ENCODE data around the gene CCDC158. TPM values are rescaled to one million over a fixed set of nuclear protein-coding genes. Genes with fewer than 3 reads are reported as not detected.

The CCDC158 gene
- total RNA-seq, 2 donors from 2014 or later, result 1.8 to 2.8 TPM

GRCh38 chr4:76374798-76375197 lies 46.1 kb downstream of the CCDC158 start:
- TF ChIP-seq, protein P1, sequence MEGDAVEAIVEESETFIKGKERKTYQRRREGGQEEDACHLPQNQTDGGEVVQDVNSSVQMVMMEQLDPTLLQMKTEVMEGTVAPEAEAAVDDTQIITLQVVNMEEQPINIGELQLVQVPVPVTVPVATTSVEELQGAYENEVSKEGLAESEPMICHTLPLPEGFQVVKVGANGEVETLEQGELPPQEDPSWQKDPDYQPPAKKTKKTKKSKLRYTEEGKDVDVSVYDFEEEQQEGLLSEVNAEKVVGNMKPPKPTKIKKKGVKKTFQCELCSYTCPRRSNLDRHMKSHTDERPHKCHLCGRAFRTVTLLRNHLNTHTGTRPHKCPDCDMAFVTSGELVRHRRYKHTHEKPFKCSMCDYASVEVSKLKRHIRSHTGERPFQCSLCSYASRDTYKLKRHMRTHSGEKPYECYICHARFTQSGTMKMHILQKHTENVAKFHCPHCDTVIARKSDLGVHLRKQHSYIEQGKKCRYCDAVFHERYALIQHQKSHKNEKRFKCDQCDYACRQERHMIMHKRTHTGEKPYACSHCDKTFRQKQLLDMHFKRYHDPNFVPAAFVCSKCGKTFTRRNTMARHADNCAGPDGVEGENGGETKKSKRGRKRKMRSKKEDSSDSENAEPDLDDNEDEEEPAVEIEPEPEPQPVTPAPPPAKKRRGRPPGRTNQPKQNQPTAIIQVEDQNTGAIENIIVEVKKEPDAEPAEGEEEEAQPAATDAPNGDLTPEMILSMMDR (IDR thresholded peaks at IDR 0.05), result no peak
- H3K27me3 ChIP-seq (replicated peaks; ENCODE audit: insufficient read depth), result no peaks in the 10 kb centered on the region
- ATAC-seq (ENCODE audit: insufficient number of reproducible peaks, low FRiP score, low read depth), result no peak
- no peak overlapping the region for H3K27ac ChIP-seq
- H3K4me3 ChIP-seq, result no peak overlapping the region
- no peaks in the 10 kb centered on the region for H3K9me3 ChIP-seq
- no peak for DNase-seq (ENCODE audit: low spot score)
- H3K4me1 ChIP-seq (ENCODE audit: control insufficient read depth in 1 of 2, low read depth in 2 of 2), result peaks cover 4 to 21% of the 10 kb centered on the region in 2 donors
- no peaks in the 10 kb centered on the region for H3K36me3 ChIP-seq

DNA sequence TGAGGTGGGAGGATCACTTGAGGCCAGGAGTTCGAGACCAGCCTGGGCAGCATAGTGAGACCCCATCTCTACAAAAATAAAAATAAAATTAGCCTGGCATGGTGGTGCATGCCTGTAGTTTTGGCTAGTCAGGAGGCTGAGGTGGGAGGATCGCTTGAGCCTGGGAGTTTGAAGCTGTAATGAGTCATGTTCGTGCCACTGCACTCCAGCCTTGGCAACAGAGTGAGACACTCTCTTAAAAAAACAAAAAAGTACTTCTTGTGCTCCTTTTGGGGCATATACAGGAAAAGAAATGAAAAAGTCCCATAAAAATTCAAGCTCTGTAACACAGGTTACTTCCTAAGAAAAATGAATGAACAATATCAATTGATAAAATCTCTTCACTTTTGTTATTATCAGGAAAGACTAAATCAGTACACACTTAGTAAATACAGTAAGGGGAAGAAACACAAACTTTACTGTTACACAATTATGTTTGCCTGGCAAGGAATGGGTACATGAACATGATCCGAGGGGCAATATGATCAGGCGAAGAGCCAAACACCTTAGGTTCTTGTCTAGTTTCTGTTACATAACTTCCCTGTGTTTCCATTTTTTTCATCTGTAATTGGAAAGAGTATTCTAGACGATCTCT lies 46.9 kb downstream of the CCDC158 start:
- H3K27me3 ChIP-seq (replicated peaks; ENCODE audit: insufficient read depth), result no peaks in the 10 kb centered on the region
- TF ChIP-seq, protein P1 (IDR thresholded peaks at IDR 0.05), result no peak
- ATAC-seq (ENCODE audit: insufficient number of reproducible peaks, low FRiP score, low read depth) (peak; percentile 83), DNase-seq (ENCODE audit: low spot score) (no peak)
- H3K9me3 ChIP-seq, result no peaks in the 10 kb centered on the region
- no peak overlapping the region for H3K4me3 ChIP-seq
- H3K4me1 ChIP-seq (ENCODE audit: control insufficient read depth in 1 of 2, low read depth in 2 of 2), result peaks cover 4 to 21% of the 10 kb centered on the region in 2 donors
- no peaks in the 10 kb centered on the region for H3K36me3 ChIP-seq
- H3K27ac ChIP-seq, result no peak overlapping the region

DNA sequence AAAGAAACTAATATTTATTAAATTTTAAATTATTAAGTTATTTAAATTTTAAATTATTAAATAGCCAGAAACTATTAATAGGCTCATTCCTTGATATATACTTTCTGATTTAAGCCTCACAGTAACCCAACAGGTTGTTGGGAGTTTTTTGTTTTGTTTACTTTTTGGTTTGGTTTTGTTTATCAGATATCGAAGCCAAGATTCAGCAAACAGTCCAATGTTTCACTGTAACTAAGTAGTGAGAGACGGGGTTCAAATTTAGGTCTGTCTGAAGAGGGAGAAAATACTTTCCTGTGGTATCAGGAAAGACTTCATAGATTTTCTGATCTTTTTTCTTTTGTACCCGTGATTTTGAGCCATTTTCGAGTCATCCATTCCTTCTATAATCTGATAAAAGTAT lies 54.2 kb downstream of the CCDC158 start:
- H3K36me3 ChIP-seq, result no peaks in the 10 kb centered on the region
- H3K4me3 ChIP-seq, result no peak overlapping the region
- no peaks in the 10 kb centered on the region for H3K9me3 ChIP-seq
- TF ChIP-seq, protein P1 (IDR thresholded peaks at IDR 0.05), result no peak
- H3K4me1 ChIP-seq (ENCODE audit: control insufficient read depth in 1 of 2, low read depth in 2 of 2), result no peaks in the 10 kb centered on the region
- H3K27ac ChIP-seq, result no peak overlapping the region
- H3K27me3 ChIP-seq (replicated peaks; ENCODE audit: insufficient read depth), result no peaks in the 10 kb centered on the region
- ATAC-seq (ENCODE audit: insufficient number of reproducible peaks, low FRiP score, low read depth) (no peak), DNase-seq (ENCODE audit: low spot score) (no peak)

- TF ChIP-seq, protein P1 (IDR thresholded peaks at IDR 0.05), result no peak
- no peak for DNase-seq (ENCODE audit: low spot score)
These were observed 55.3 kb downstream of the CCDC158 start for GRCh38 chr4:76365636-76366035.

GRCh38 chr4:76364763-76365162 lies 56.2 kb downstream of the CCDC158 start:
- no peaks in the 10 kb centered on the region for H3K4me1 ChIP-seq (ENCODE audit: control insufficient read depth in 1 of 2, low read depth in 2 of 2)
- H3K4me3 ChIP-seq, result no peak overlapping the region
- TF ChIP-seq, protein P1 (IDR thresholded peaks at IDR 0.05), result no peak
- H3K27ac ChIP-seq, result no peak overlapping the region
- DNase-seq (ENCODE audit: low spot score), result no peak
- no peak for ATAC-seq (ENCODE audit: insufficient number of reproducible peaks, low FRiP score, low read depth)
- no peaks in the 10 kb centered on the region for H3K36me3 ChIP-seq
- H3K9me3 ChIP-seq, result no peaks in the 10 kb centered on the region
- no peaks in the 10 kb centered on the region for H3K27me3 ChIP-seq (replicated peaks; ENCODE audit: insufficient read depth)

More at GRCh38 chr4:76365636-76366035, 55.3 kb downstream of the CCDC158 start:
- H3K36me3 ChIP-seq, result no peaks in the 10 kb centered on the region
- no peaks in the 10 kb centered on the region for H3K27me3 ChIP-seq (replicated peaks; ENCODE audit: insufficient read depth)
- ATAC-seq (ENCODE audit: insufficient number of reproducible peaks, low FRiP score, low read depth), result no peak
- no peaks in the 10 kb centered on the region for H3K4me1 ChIP-seq (ENCODE audit: control insufficient read depth in 1 of 2, low read depth in 2 of 2)
- no peak overlapping the region for H3K4me3 ChIP-seq
- no peaks in the 10 kb centered on the region for H3K9me3 ChIP-seq
- no peak overlapping the region for H3K27ac ChIP-seq
